MG63 (cell line): ENCODE data around the gene MED13L. TPM values are rescaled to one million over a fixed set of nuclear protein-coding genes. Genes with fewer than 3 reads are reported as not detected.
"Not testable (repeated sequence)": the region's sequence is repeated elsewhere in the genome, so short reads cannot be mapped to it uniquely, and the experiment has no call there.

Experiments used
- DNase-seq: peaks from one replicate; pipeline ENCODE4 v3.0.0-alpha.2; 2020
- H3K27me3 ChIP-seq: fragments of 250-450 bp; sonication (Bioruptor Pico); 2 replicates; pipeline ENCODE4 v1.5.1; 2020; ENCODE audit warnings: mild to moderate bottlenecking, moderate library complexity
- H3K36me3 ChIP-seq: fragments of 250-450 bp; sonication (Bioruptor Pico); 2 replicates; pipeline ENCODE4 v1.5.1; 2020; ENCODE audit warnings: mild to moderate bottlenecking, moderate library complexity
- H3K4me3 ChIP-seq: fragments of 250-450 bp; sonication (Bioruptor Pico); 2 replicates; pipeline ENCODE4 v1.5.1; 2020; ENCODE audit warnings: mild to moderate bottlenecking, moderate library complexity
- H3K9me3 ChIP-seq: fragments of 250-450 bp; sonication (Bioruptor Pico); 2 replicates; pipeline ENCODE4 v1.5.1; 2020; ENCODE audit warnings: mild to moderate bottlenecking, moderate library complexity
- total RNA-seq: library from RNA; depleted of rRNA; stranded (reverse); fragments of >200 nt; shearing (Covaris generic); gene quantifications from 2 replicates; pipeline ENCODE4 v1.2.3, GENCODE V29; 2014; ENCODE audit warnings: low replicate concordance

The MED13L gene
- total RNA-seq, 1 experiment from 2014 or later = 16.1 TPM

DNA sequence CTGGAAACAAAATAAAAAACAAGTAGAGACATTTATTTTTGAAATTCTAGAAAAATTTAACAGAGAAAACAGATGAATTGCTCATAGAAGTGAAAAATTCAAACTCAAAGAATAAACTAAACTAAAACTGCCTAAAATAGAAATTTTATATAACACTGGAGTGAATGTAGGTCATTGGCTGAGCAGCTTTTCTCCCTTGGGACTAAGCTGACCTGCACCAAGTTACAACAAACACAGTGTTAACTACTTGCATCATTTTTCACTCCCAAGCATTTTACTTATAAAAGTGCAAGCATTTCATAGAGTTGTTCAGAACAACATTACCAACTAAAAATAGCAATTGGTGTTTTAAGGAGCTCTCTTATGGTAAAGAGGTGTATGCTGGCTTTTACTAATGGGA is 298.1 kb downstream of the MED13L start:
- H3K4me3 ChIP-seq = no peak overlapping the region
- no peaks in the 10 kb centered on the region for H3K9me3 ChIP-seq
- H3K27me3 ChIP-seq = no peaks in the 10 kb centered on the region
- H3K36me3 ChIP-seq = peaks cover 10% of the 10 kb centered on the region
- DNase-seq = no peak

- H3K9me3 ChIP-seq, H3K4me3 ChIP-seq, H3K27me3 ChIP-seq, DNase-seq: not testable (repeated sequence)
- H3K36me3 ChIP-seq = peaks cover 12% of the 10 kb centered on the region
Observed at GRCh38 chr12:115976829-115977228, 300.7 kb downstream of the MED13L start.

DNA sequence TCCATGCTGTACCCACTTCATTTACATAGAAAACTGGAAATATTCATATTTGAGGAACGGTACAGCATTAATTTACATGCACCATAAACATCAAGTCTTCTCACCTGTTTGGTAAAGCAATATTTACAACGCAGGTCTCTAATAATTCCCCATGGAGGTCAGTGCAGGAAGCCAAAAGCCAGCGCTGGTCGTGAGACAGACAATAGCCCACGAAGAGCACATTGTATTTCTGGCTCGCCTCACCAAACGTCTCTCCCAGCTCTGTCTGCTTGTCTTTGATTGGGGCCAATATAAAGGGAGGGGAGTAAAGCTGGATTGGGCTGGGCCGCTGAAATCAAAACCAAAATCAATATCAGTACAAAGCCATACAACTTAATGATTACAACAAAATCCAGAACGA is 302.1 kb downstream of the MED13L start:
- DNase-seq = no peak
- Histone ChIP-seq H3K4me3 (no peak overlapping the region), H3K27me3 (no peaks in the 10 kb centered on the region), H3K36me3 (peaks cover 16% of the 10 kb centered on the region), H3K9me3 (no peaks in the 10 kb centered on the region)

GRCh38 chr12:115973968-115974724 is 303.3 kb downstream of the MED13L start:
- Histone ChIP-seq H3K36me3 (peaks cover 23% of the 10 kb centered on the region), H3K9me3 (no peaks in the 10 kb centered on the region), H3K27me3 (no peaks in the 10 kb centered on the region), H3K4me3 (no peak overlapping the region)
- no peak for DNase-seq

GRCh38 chr12:115973066-115973465 is 304.4 kb downstream of the MED13L start:
- peaks cover 27% of the 10 kb centered on the region for H3K36me3 ChIP-seq
- H3K9me3 ChIP-seq = no peaks in the 10 kb centered on the region
- DNase-seq = no peak
- no peak overlapping the region for H3K4me3 ChIP-seq
- H3K27me3 ChIP-seq = no peaks in the 10 kb centered on the region

DNA sequence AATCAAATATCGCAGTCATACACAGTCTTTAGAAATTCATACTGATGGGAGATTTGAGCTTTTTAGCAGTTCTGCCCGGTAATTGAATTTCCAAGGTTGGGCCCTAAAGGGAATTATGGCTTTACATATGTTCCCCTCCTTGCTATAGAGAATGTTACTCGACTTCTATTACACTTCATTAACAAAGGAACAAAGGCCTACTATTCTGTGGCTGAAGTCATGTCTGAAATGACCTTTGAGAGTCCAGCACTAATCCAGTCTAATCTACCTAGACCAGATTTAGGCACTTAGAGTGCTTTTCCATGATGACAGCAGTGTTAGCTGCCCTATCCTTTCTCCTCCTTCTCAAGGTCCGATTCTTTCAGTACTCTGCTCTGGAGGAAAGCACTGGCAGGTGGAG is 305.3 kb downstream of the MED13L start:
- H3K4me3 ChIP-seq = no peak overlapping the region
- no peak for DNase-seq
- H3K36me3 ChIP-seq = peaks cover 27% of the 10 kb centered on the region
- no peaks in the 10 kb centered on the region for H3K9me3 ChIP-seq
- no peaks in the 10 kb centered on the region for H3K27me3 ChIP-seq

DNA sequence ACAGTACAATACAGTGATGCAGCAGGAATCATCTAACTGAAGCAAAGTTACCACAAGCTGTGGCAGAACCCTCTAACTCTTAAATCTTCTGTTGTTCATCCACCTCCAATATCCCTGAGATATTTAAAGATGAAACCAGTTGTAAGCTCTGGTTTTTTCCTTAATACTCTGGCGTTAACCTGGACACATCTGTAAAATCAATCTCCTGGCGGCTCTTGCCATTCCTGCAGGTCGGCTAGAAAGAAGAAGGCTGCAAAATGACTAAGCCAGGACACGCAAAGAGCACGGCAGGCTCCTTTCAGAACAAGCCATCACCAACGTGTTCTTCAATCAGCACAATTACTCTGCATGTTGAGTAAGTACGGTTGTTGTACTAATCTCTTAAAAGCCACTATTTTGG is 309.3 kb downstream of the MED13L start:
- no peaks in the 10 kb centered on the region for H3K27me3 ChIP-seq
- no peaks in the 10 kb centered on the region for H3K9me3 ChIP-seq
- DNase-seq = no peak
- peaks cover 29% of the 10 kb centered on the region for H3K36me3 ChIP-seq
- no peak overlapping the region for H3K4me3 ChIP-seq

DNA sequence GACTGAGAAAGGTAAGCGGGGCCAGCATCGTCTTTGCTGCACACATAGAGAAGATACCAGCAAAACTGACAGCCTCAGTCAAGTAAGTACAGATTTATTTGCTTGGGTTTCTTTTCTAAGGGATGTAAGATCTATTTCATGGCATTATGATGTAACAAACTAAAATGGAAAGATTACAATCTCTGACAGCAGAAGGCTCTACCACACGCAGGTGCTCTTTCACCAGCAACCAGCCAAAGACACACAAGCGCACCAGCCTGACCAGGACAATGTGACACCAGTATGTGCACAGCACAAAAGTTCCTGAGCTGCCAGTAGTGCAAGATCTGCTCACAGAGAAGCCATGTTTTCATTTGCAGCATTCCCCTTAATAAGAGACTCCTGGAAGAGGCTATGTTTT is 311.1 kb downstream of the MED13L start:
- H3K4me3 ChIP-seq = no peak overlapping the region
- peaks cover 32% of the 10 kb centered on the region for H3K36me3 ChIP-seq
- no peak for DNase-seq

GRCh38 chr12:115964626-115965025 is 312.9 kb downstream of the MED13L start:
- DNase-seq = no peak
- H3K27me3 ChIP-seq = no peaks in the 10 kb centered on the region
- peaks cover 29% of the 10 kb centered on the region for H3K36me3 ChIP-seq
- no peak overlapping the region for H3K4me3 ChIP-seq
- no peaks in the 10 kb centered on the region for H3K9me3 ChIP-seq

More for the DNA sequence above, 311.1 kb downstream of the MED13L start:
- Histone ChIP-seq H3K27me3 (no peaks in the 10 kb centered on the region), H3K9me3 (no peaks in the 10 kb centered on the region)

DNA sequence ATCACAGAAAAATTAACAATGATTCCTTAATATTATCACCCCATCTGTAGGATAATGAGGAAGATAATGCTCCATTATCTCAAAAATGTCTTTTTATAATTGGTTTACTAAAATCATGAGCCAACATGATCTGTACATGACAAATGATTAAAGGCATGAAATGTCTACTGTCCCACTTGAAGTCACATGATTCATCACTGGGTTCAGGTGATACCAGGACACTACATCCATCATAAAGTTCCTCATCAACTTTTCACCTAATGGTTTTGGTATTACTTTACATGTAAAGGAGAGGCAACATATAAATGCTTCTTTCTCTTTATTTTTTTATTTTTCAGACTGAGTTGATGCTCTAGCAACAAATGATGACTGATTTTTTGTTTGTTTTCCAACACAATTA is 313.3 kb downstream of the MED13L start:
- H3K4me3 ChIP-seq = no peak overlapping the region
- no peaks in the 10 kb centered on the region for H3K9me3 ChIP-seq
- H3K36me3 ChIP-seq = peaks cover 31% of the 10 kb centered on the region
- no peaks in the 10 kb centered on the region for H3K27me3 ChIP-seq
- no peak for DNase-seq

GRCh38 chr12:115962216-115962615 is 315.3 kb downstream of the MED13L start:
- no peak for DNase-seq
- no peaks in the 10 kb centered on the region for H3K9me3 ChIP-seq
- H3K36me3 ChIP-seq = peaks cover 27% of the 10 kb centered on the region
- H3K27me3 ChIP-seq = no peaks in the 10 kb centered on the region
- H3K4me3 ChIP-seq = no peak overlapping the region

GRCh38 chr12:115960868-115961802 is 316.4 kb downstream of the MED13L start:
- peaks cover 27% of the 10 kb centered on the region for H3K36me3 ChIP-seq
- no peak overlapping the region for H3K4me3 ChIP-seq
- no peak for DNase-seq
- H3K27me3 ChIP-seq = no peaks in the 10 kb centered on the region
- H3K9me3 ChIP-seq = no peaks in the 10 kb centered on the region

- no peak for DNase-seq
- Histone ChIP-seq H3K36me3 (peaks cover 19% of the 10 kb centered on the region), H3K27me3 (no peaks in the 10 kb centered on the region), H3K9me3 (no peaks in the 10 kb centered on the region), H3K4me3 (no peak overlapping the region)
Observed at GRCh38 chr12:115957686-115958290, 319.7 kb downstream of the MED13L start.

GRCh38 chr12:115956659-115957058 is 320.8 kb downstream of the MED13L start:
- no peak overlapping the region for H3K4me3 ChIP-seq
- H3K27me3 ChIP-seq = no peaks in the 10 kb centered on the region
- DNase-seq = no peak
- no peaks in the 10 kb centered on the region for H3K9me3 ChIP-seq
- H3K36me3 ChIP-seq = peaks cover 15% of the 10 kb centered on the region

DNA sequence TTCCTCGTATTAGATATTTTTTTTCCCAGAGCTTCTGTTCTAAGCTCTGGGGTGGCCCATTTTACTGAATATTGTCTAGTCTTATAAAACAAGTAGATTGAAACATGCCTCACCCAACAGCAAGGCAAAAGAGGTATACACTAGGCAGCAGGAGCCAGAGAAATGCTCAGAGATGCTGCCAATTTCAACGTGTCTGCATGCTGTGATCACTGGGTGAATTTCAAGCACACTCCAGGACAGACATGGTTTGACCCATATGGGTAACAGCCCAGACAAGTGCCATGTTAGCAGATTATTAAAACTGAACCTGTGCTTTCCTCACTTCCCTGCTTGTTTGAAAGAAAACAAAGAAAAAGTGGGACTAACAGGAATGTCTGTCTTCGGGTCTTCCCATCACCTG is 321.3 kb downstream of the MED13L start:
- no peak overlapping the region for H3K4me3 ChIP-seq
- peaks cover 11% of the 10 kb centered on the region for H3K36me3 ChIP-seq
- H3K9me3 ChIP-seq = no peaks in the 10 kb centered on the region
- DNase-seq = no peak
- H3K27me3 ChIP-seq = no peaks in the 10 kb centered on the region

GRCh38 chr12:115953450-115953849 is 324.0 kb downstream of the MED13L start:
- Histone ChIP-seq H3K36me3 (no peaks in the 10 kb centered on the region; the same call in 1 of the 2 replicates), H3K27me3 (no peaks in the 10 kb centered on the region), H3K9me3 (no peaks in the 10 kb centered on the region), H3K4me3 (no peak overlapping the region)
- DNase-seq = no peak

DNA sequence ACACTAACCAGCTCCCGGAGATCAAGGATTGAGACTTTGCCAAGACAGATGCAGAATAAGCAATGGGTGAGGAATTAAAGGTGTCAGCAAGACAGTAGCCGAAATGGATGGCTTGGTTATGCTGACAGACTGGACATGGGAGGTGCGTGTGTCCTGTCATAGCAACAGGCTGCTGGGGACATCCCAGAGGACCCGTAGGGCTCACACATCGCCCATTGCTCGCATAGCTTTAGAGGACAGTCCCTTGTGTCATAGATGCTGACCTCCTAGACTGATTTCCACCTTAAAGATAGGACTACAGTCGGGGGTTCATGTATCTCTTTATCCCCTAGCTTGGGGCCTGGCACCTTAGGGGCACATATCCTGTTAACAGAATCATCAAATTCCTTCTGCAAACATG is 324.5 kb downstream of the MED13L start:
- DNase-seq = no peak
- H3K27me3 ChIP-seq = no peaks in the 10 kb centered on the region
- H3K9me3 ChIP-seq = no peaks in the 10 kb centered on the region
- no peak overlapping the region for H3K4me3 ChIP-seq
- H3K36me3 ChIP-seq = no peaks in the 10 kb centered on the region; the same call in 1 of the 2 replicates
